22Rv1 (cell line): ENCODE measurements around the gene OR10H3.

Experiments
- CTCF ChIP-seq: fragments of 450-650 bp; IDR thresholded peaks from 2 replicates; pipeline ENCODE4 v1.5.1; 2017; ENCODE audit warnings: mild to moderate bottlenecking
- ZFX ChIP-seq: fragments of 450-650 bp; IDR thresholded peaks from 2 replicates; pipeline ENCODE4 v1.6.1; 2017; ENCODE audit warnings: antibody characterized with exemption, borderline replicate concordance

GRCh38 chr19:15759962-15760565, 22.3 kb downstream of the OR10H3 start:
- peak; percentile 55 for TF ChIP-seq CTCF
- TF ChIP-seq ZFX: no peak
